H1 (cell line): ENCODE results near the gene DOC2A. TPM values are rescaled to one million over a fixed set of nuclear protein-coding genes. Genes with fewer than 3 reads are reported as not detected.

Source experiments
- CTCF ChIP-seq, 3 experiments: IDR thresholded peaks; 1 replicate in 2 of 3; 2 replicates in 1 of 3; pipeline versions ENCODE4 v1.5.1 to v1.6.1; 2011; ENCODE audit warnings: low read length in 3 of 3, mild to moderate bottlenecking in 3 of 3, inconsistent platforms in 2 of 3, low read depth in 1 of 3, moderate library complexity in 1 of 3; ENCODE audit not compliant: insufficient read depth in 1 of 3; ENCODE audit errors: control extremely low read depth in 1 of 3
- KDM4A ChIP-seq: IDR thresholded peaks from one replicate; pipeline ENCODE4 v1.7.1; 2012; ENCODE audit warnings: low read depth, mild to moderate bottlenecking, moderate library complexity, low read length, inconsistent platforms; ENCODE audit not compliant: severe bottlenecking
- polyA plus RNA-seq, 7 experiments: library from polyadenylated mRNA; depleted of rRNA in 3 of 7; stranded (reverse) in 5 of 7; unstranded in 2 of 7; fragments of >200 nt in 5 of 7; fragments of 200-250 nt in 2 of 7; gene quantifications; 1 replicate in 5 of 7; 2 replicates in 1 of 7; 4 replicates in 1 of 7; pipeline versions ENCODE4 v1.2.1 to v1.2.3, GENCODE V29; 2011 to 2013; ENCODE audit warnings: missing spikeins in 2 of 7, mixed read lengths in 2 of 7
- total RNA-seq: library from RNA; stranded (reverse); fragmentation: NEBNext Ultra II Directional; extraction: Animal tissue kit (Norgen Biotek cat#: 25700); gene quantifications from 2 replicates; pipeline ENCODE4 v1.2.1, GENCODE V29; 2021

DOC2A gene
- total and polyA plus RNA-seq, 2 of the 8 experiments (the other 6 are each of a cell fraction or from before 2014, with no cell fraction given), result 13.9 to 20.7 TPM

GRCh38 chr16:29978081-29978480 lies 32.7 kb downstream of the DOC2A start (continued):
- TF ChIP-seq KDM4A, result no peak
- no peak for TF ChIP-seq CTCF (IDR thresholded peaks at IDR 0.05; ENCODE audit: control extremely low read depth in 1 of 3, insufficient read depth in 1 of 3, low read depth in 1 of 3, low read length in 3 of 3)
